Hematopoietic multipotent progenitor cell treated with erythropoietin and hydrocortisone succinate and interleukin-3 and kit ligand, for 4 days (in vitro differentiated cells): Measurements from ENCODE around the gene MTARC2.

ENCODE experiments used
- DNase-seq: peaks from one replicate; pipeline ENCODE4 v3.0.0-alpha.2; 2015

MTARC2 gene

GRCh38 chr1:220833436-220833835 lies 85.3 kb downstream of the MTARC2 start:
- no peak for DNase-seq
